Glomerular visceral epithelial cell (primary cell): ENCODE results near the gene CAPN1.
"Not testable (repeated sequence)": the region's sequence is repeated elsewhere in the genome, so short reads cannot be mapped to it uniquely, and the experiment has no call there.

Experiments used
- DNase-seq: peaks from one replicate; pipeline ENCODE4 v3.0.0-alpha.2; 2016; ENCODE audit errors: extremely low spot score

Gene CAPN1

GRCh38 chr11:65218446-65218845 lies 36.7 kb downstream of the CAPN1 start:
- DNase-seq, result no peak

GRCh38 chr11:65219930-65220213 lies 38.1 kb downstream of the CAPN1 start:
- DNase-seq, result no peak

GRCh38 chr11:65221026-65221425 lies 39.3 kb downstream of the CAPN1 start:
- DNase-seq, result no peak

DNA sequence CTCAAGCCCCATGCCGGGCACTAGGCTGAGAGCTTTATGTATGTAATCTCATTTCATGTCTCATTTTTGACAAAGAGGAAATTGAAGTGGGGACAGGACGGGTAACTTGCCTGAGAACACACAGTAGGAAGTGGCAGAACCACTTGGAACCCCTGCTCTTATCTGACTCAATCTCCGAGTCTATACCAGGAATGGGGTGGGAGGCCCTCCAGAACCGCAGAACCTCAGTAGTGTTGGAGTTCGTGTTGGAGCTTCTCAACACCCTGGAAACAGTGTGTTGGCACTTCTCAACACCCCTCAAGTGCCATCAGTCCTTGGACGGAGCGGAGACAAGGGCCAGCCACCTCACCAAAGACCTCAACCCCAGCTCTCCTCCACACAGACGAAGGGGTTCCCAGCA lies 41.3 kb downstream of the CAPN1 start:
- no peak for DNase-seq

DNA sequence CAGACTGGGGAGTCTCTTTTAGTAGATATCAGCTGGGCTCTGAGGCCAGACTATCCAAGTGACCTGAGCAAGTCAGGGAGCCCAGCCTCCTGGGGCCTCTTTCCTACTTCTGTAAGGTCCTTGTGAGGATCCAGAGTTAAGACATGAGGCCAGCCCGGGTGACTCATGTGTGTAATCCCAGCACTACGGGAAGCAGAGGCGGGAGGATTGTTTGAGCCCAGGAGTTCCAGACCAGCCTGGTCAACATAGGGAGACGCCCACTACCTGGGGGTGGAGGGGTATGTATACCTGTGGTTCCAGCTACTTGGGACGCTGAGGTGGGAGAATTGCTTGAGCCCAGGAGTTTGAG lies 43.2 kb downstream of the CAPN1 start:
- peak; percentile 56 for DNase-seq

- DNase-seq, result peak; percentile 48
Observed at GRCh38 chr11:65225279-65226102, 43.8 kb downstream of the CAPN1 start.

DNA sequence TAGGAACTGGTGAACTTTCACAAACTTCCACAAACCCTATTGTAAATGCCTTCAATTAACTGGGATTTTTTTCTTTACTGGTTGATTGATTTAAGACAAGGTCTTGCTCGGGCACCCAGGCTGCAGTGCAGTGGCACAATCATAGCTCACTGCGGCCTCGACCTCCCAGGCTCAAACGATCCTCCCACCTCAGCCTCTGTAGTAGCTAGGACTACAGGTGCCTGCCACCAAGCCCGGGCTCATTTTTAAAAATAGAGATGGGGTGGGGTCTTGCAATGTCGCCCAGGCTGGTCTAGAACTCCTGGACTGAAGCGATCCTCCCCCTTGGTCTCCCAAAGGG lies 44.3 kb downstream of the CAPN1 start:
- DNase-seq, result no peak

GRCh38 chr11:65227879-65228278 lies 46.2 kb downstream of the CAPN1 start:
- no peak for DNase-seq

DNA sequence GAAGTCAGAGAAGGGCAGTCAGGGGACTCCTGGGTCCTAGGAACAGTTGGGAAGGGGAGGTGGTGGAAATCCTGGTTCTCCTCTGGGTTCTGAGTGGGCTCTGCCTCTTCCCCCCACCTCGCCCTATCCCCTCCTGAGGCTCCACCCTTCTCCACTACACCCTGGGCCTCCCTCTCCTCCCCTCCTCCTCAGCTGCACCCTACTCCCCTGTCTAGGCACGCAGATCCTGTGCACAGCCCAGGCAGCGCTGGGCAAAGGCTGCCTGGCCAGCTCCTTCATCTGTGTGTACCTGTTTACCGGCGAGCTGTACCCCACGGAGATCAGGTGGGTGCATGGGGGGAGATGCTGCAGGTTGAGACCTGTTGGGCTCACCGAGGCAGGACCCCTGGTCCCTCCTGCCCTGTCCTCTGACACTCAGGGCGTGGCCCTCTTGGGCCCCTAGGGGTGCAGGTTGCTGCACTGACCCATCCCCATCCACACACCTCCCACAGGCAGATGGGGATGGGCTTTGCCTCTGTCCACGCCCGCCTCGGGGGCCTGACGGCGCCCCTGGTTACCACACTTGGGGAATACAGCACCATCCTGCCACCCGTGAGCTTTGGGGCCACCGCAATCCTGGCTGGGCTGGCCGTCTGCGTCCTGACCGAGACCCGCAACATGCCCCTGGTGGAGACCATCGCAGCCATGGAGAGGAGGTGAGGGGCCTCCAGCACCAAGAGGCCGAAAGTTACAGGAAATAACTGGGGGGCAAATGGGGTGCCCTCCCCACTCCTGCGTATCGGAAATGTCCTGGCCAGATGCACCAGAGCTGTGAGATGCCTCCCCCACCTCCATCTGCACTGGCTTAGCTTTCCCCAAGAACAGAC lies 54.7 kb downstream of the CAPN1 start:
- no peak for DNase-seq

- DNase-seq, result not testable (repeated sequence)
Observed at GRCh38 chr11:65238302-65238701, 56.6 kb downstream of the CAPN1 start.

GRCh38 chr11:65241134-65241533 lies 59.4 kb downstream of the CAPN1 start:
- no peak for DNase-seq

- DNase-seq, result no peak
Observed at GRCh38 chr11:65241692-65242091, 60.0 kb downstream of the CAPN1 start.

DNA sequence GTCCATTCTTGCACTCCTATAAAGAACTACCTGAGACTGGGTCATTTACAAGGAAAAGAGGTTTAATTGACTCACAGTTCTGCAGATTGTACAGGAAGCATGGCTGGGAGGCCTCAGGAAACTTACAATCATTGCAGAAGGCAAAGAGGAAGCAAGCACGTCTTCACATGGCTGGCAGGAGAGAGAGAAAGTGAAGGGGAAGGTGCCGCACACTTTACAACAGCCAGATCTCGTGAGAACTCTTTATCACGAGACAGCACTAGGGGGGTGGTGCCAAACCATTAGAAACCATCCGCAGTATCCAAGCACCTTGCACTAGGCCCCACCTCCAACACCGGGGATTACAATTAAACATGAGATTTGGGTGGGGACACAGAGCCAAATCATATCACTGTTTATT lies 60.7 kb downstream of the CAPN1 start:
- no peak for DNase-seq

DNA sequence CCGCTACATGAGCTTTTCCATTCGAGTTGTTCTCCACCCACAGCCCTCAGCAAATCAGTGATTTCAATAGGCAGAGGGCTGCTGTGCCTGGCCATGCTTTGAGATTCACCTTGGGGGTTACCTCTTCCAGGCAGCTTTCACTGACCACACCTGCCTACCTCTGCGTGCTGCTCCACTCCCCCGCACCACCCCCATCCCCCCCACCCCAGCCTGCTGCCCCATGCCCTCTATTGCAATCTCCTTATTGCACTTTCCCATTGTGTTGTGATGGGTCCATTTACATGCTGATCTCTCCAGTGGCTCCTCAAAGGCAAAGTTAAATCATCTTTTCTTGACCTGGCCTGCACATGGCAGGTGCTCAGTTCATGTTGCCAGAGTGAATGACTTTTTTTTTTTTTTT lies 62.1 kb downstream of the CAPN1 start:
- DNase-seq, result no peak

- DNase-seq, result not testable (repeated sequence)
Observed at GRCh38 chr11:65245046-65245445, 63.3 kb downstream of the CAPN1 start.

- DNase-seq, result no peak
Observed at GRCh38 chr11:65246506-65246905, 64.8 kb downstream of the CAPN1 start.

DNA sequence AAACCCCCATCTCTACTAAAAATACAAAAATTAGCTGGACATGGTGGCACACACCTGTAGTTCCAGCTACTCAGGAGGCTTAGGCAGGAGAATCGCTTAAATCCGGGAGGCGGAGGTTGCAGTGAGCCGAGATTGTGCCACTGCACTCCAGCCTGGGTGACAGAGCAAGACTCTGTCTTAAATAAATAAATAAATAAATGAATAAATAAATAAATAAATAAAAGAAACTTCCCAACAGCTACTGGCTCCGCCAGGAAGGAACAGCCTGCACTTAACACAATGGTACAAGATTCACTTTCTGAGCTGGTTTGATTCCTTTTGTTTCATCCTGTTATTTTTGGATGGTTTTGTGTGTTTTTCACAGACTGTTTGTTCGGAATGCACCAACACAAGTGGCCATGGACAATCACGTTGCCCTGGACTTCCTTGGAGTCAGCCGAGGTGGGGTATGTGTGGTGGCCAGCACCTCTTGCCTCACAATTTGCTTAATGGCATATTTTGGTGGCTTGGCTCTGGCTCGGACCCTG lies 66.5 kb downstream of the CAPN1 start:
- not testable (repeated sequence) for DNase-seq

DNA sequence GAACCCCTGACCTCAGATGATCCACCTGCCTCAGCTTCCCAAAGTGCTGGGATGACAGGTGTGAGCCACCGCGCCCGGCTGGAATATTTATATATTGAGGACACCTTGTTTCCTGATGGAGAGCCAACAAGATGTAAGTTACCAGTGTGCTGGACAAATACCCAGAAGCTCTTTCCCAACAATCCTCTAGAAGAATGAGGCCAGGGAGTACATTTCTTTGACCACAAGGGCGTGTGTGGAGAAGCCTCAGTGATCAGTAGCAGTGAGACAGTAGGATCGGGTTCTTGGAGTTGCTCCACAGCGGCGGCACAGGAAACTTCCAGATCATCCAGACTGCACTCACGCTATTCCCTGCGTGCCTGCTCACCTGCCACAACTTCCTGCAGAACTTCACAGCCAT lies 69.7 kb downstream of the CAPN1 start:
- DNase-seq, result no peak

DNA sequence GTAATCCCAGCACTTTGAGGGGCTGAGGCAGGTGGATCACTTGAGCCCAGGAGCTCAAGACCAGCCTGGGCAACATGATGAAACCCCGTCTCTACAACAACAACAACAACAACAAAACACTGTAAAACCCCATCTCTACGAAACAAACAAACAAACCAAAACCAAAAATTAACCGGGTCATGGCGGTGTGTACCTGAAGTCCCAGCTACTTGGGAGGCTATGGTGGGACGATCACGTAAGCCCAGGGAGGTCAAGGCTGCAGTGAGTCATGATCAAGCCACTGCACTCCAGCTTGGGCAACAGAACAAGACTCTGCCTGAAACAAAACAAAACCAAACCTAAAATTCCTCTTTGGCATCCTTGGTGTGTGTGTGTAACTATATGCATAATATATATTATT lies 73.0 kb downstream of the CAPN1 start:
- DNase-seq, result no peak

- DNase-seq, result no peak
Observed at GRCh38 chr11:65258988-65259387, 77.3 kb downstream of the CAPN1 start.

DNA sequence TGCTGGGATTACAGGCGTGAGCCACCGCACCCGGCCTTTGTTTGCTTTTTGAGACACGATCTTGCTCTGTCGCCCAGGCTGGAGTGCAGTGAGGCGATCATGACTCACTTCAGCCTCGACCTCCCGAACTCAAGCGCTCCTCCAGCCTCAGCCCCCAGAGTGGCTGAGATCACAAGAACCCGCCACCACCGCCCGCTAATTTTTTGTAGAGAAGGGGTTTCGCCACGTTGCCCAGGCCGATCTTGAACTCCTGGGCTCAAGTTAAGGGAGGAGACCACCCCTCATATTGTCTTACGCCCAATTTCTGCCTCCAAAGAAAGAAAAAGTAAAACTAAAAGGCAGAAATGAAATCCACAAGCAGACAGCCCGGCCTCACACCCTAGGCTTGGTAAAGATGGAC lies 78.6 kb downstream of the CAPN1 start:
- DNase-seq, result no peak

GRCh38 chr11:65260756-65261590 lies 79.2 kb downstream of the CAPN1 start:
- no peak for DNase-seq
